ENCODE results near the gene CFAP52. TPM values are rescaled to one million over a fixed set of nuclear protein-coding genes. Genes with fewer than 3 reads are reported as not detected.

Gene CFAP52
- polyA plus RNA-seq, 2 of the 4 experiments (the other 2 are of a cell fraction), result 0.23 TPM; not detected in 1

- TF ChIP-seq SMC3 (IDR thresholded peaks at IDR 0.05), result no peak
- no peak for TF ChIP-seq EHF (CRISPR knock-in tag; IDR thresholded peaks at IDR 0.05)
- TF ChIP-seq RAD21 (conservative IDR thresholded peaks at IDR 0.05 in 1 of 2, IDR thresholded peaks at IDR 0.05 in 1 of 2), result peak; percentile 15 to 38; a peak in 1 of 5 replicates
- TF ChIP-seq HMGXB4 (CRISPR knock-in tag; IDR thresholded peaks at IDR 0.05; ENCODE audit: borderline replicate concordance), result no peak
- no peak for TF ChIP-seq MAFK (IDR thresholded peaks at IDR 0.05; ENCODE audit: partially characterized antibody)
- Histone ChIP-seq H3K4me1 (no peaks in the 10 kb centered on the region), H3K9me3 (peaks cover 22% of the 10 kb centered on the region), H3K4me2 (peak overlapping the region; percentile 33; the same call in 2 of the 3 replicates), H3K27ac (no peak overlapping the region), H3K4me3 (no peak overlapping the region)
- POLR2A ChIA-PET, result interaction anchor here (0.7 kb wide), 1 partner anchor 17 kb away, joined by 3 read pairs; the partner anchor contains the start of gene USP43
- 45% methylated on average over 10 of the region's 10 CpGs for WGBS (ENCODE audit: missing lambda C conversion rate)
- ATAC-seq (peak; percentile 67 to 70), FAIRE-seq (no peak), DNase-seq (ENCODE audit: low read depth in 1 of 2, low spot score in 1 of 2) (peak in 1 of 2 experiments; percentile 61)
- CTCF ChIA-PET, result interaction anchor here (0.6 to 1.3 kb wide), 4 partner anchors 14 to 299 kb away, joined by 3 to 8 read pairs (median 3); no protein-coding TSS in a partner anchor
Observed at GRCh38 chr17:9628509-9628908, 52.1 kb downstream of the CFAP52 start.

- ChIA-PET CTCF (no interaction called here), POLR2A (no interaction called here)
- no peak for DNase-seq (ENCODE audit: low read depth in 1 of 2, low spot score in 1 of 2)
- no peak overlapping the region for H3K27ac ChIP-seq
- FAIRE-seq, result no peak
- no peak for TF ChIP-seq SREBF2 (IDR thresholded peaks at IDR 0.05)
- no peak for TF ChIP-seq FOSB (CRISPR knock-in tag; IDR thresholded peaks at IDR 0.05)
- TF ChIP-seq CTCF (IDR thresholded peaks at IDR 0.05), result no peak
- no peak for TF ChIP-seq RNF2 (IDR thresholded peaks at IDR 0.05; ENCODE audit: borderline replicate concordance, low read depth)
- no peak for TF ChIP-seq HOXB5 (CRISPR knock-in tag; IDR thresholded peaks at IDR 0.05)
- no peak for TF ChIP-seq HMGXB4 (CRISPR knock-in tag; IDR thresholded peaks at IDR 0.05; ENCODE audit: borderline replicate concordance)
- no peak for TF ChIP-seq FOSL2 (IDR thresholded peaks at IDR 0.05)
- no peak for TF ChIP-seq FOSL2 (CRISPR knock-in tag; IDR thresholded peaks at IDR 0.05)
- TF ChIP-seq KDM5A (IDR thresholded peaks at IDR 0.05), result no peak
- no peak for TF ChIP-seq JUNB (IDR thresholded peaks at IDR 0.05)
- TF ChIP-seq SMC3 (IDR thresholded peaks at IDR 0.05), result no peak
- no peak for TF ChIP-seq NPAS2 (CRISPR knock-in tag; IDR thresholded peaks at IDR 0.05; ENCODE audit: borderline replicate concordance)
- TF ChIP-seq POLR2A (IDR thresholded peaks at IDR 0.05; ENCODE audit: low read length), result no peak
- no peak for TF ChIP-seq GATA3 (IDR thresholded peaks at IDR 0.05; ENCODE audit: borderline replicate concordance)
- TF ChIP-seq HEYL (CRISPR knock-in tag; IDR thresholded peaks at IDR 0.05), result no peak
- TF ChIP-seq ELK1 (IDR thresholded peaks at IDR 0.05; ENCODE audit: low read depth, low read length), result no peak
- TF ChIP-seq NR3C1 (IDR thresholded peaks at IDR 0.05), result no peak
- TF ChIP-seq CEBPB (IDR thresholded peaks at IDR 0.05), result no peak
- no peak overlapping the region for H3K4me2 ChIP-seq
- no peaks in the 10 kb centered on the region for H3K9me3 ChIP-seq
- no peaks in the 10 kb centered on the region for H3K4me1 ChIP-seq
- H3K4me3 ChIP-seq, result no peak overlapping the region
- WGBS (ENCODE audit: missing lambda C conversion rate), result 89% methylated on average over 11 of the region's 11 CpGs
- no peak for ATAC-seq
Observed at GRCh38 chr17:9632741-9633140, 56.3 kb downstream of the CFAP52 start.

Data from A549 (cell line).